GM18526 (cell line): ENCODE data around the gene TAF4B.

Source experiments
- POLR2A ChIP-seq: IDR thresholded peaks from 3 replicates; pipeline ENCODE4 v1.6.1; 2011; ENCODE audit not compliant: insufficient read length; ENCODE audit errors: extremely low read depth

The TAF4B gene

GRCh38 chr18:26335571-26336487, 109.6 kb downstream of the TAF4B start:
- TF ChIP-seq POLR2A: no peak

GRCh38 chr18:26336572-26336971, 110.3 kb downstream of the TAF4B start:
- no peak for TF ChIP-seq POLR2A

- TF ChIP-seq POLR2A: no peak
Measured at GRCh38 chr18:26342646-26343045, 116.4 kb downstream of the TAF4B start.

- TF ChIP-seq POLR2A: no peak
Measured at GRCh38 chr18:26350961-26351360, 124.7 kb downstream of the TAF4B start.

GRCh38 chr18:26356045-26356785, 130.0 kb downstream of the TAF4B start:
- TF ChIP-seq POLR2A: no peak

- no peak for TF ChIP-seq POLR2A
Measured at GRCh38 chr18:26357960-26358359, 131.7 kb downstream of the TAF4B start.

GRCh38 chr18:26362021-26362420, 135.8 kb downstream of the TAF4B start:
- TF ChIP-seq POLR2A: no peak

- no peak for TF ChIP-seq POLR2A
Measured at GRCh38 chr18:26367425-26367824, 141.2 kb downstream of the TAF4B start.

- TF ChIP-seq POLR2A: no peak
Measured at GRCh38 chr18:26370037-26370436, 143.8 kb downstream of the TAF4B start.

GRCh38 chr18:26376105-26376504, 149.9 kb downstream of the TAF4B start:
- no peak for TF ChIP-seq POLR2A

- no peak for TF ChIP-seq POLR2A
Measured at GRCh38 chr18:26378701-26379100, 152.5 kb downstream of the TAF4B start.

- TF ChIP-seq POLR2A: no peak
Measured at GRCh38 chr18:26383454-26384270, 157.4 kb downstream of the TAF4B start.

- TF ChIP-seq POLR2A: no peak
Measured at GRCh38 chr18:26386002-26386401, 159.8 kb downstream of the TAF4B start.

GRCh38 chr18:26386441-26386840, 160.2 kb downstream of the TAF4B start:
- TF ChIP-seq POLR2A: no peak

- no peak for TF ChIP-seq POLR2A
Measured at GRCh38 chr18:26394047-26394654, 167.9 kb downstream of the TAF4B start.
